Measurements from ENCODE around the gene PDSS2. TPM values are rescaled to one million over a fixed set of nuclear protein-coding genes. Genes with fewer than 3 reads are reported as not detected.

PDSS2 gene
- total RNA-seq, 1 experiment from 2014 or later, result 17.8 TPM

DNA sequence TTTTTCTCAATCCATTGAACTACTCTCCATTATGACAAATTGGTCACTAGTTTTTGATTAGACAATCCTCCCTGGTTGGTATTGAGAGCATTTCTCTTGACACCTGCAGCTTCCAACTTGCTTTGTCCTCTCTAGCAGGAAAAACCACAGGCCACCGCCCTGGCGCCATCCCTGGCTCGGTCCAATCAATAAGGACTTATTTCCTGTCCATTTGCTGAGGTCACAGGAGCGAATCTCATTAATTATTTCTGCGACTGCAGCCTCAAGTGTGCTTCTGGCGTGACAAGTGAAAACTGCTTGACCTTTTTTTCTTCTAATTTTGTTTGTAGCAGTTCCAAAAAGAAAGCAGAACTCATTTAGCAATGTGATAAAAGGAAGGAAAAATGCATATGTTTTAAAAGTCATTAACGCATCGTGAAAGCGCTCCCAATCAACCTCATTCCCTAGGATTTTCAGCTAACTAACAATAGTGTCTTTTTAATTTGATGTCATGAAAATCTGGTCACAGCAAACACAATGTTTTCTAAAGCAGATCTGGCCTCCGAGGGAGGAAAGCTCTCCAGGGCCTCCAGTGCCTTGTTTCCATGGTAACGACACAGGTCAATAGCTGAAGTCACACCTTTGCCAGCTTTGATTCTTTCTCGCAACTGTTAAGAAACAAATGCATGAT, 305.1 kb downstream of the PDSS2 start:
- no peak overlapping the region for H3K27ac ChIP-seq
- no peaks in the 10 kb centered on the region for H3K27me3 ChIP-seq (ENCODE audit: insufficient read depth, low read depth)
- no peak for TF ChIP-seq EZH2 (IDR thresholded peaks at IDR 0.05; ENCODE audit: low read depth)
- TF ChIP-seq, protein P1, sequence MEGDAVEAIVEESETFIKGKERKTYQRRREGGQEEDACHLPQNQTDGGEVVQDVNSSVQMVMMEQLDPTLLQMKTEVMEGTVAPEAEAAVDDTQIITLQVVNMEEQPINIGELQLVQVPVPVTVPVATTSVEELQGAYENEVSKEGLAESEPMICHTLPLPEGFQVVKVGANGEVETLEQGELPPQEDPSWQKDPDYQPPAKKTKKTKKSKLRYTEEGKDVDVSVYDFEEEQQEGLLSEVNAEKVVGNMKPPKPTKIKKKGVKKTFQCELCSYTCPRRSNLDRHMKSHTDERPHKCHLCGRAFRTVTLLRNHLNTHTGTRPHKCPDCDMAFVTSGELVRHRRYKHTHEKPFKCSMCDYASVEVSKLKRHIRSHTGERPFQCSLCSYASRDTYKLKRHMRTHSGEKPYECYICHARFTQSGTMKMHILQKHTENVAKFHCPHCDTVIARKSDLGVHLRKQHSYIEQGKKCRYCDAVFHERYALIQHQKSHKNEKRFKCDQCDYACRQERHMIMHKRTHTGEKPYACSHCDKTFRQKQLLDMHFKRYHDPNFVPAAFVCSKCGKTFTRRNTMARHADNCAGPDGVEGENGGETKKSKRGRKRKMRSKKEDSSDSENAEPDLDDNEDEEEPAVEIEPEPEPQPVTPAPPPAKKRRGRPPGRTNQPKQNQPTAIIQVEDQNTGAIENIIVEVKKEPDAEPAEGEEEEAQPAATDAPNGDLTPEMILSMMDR (conservative IDR thresholded peaks at IDR 0.05), result no peak
- H3K9me2 ChIP-seq (ENCODE audit: insufficient read depth), result no peaks in the 10 kb centered on the region
- no peaks in the 10 kb centered on the region for H3K36me3 ChIP-seq (ENCODE audit: low read depth)
- no peaks in the 10 kb centered on the region for H3K79me2 ChIP-seq (ENCODE audit: low read depth)
- POLR2A ChIA-PET (ENCODE audit: unreplicated experiment), result no interaction called here
- H2AFZ ChIP-seq, result no peak overlapping the region
- H3K4me3 ChIP-seq, result no peak overlapping the region
- no peaks in the 10 kb centered on the region for H4K20me1 ChIP-seq (ENCODE audit: insufficient read depth)
- H3F3A ChIP-seq (ENCODE audit: insufficient read depth, low read depth), result no peaks in the 10 kb centered on the region
- no TSS peak for BruUV-seq (replicated peaks)
- intact Hi-C loops (cut with micrococcal nuclease; ENCODE audit: unreplicated experiment), result no loop called here
- H3K4me1 ChIP-seq (replicated peaks; ENCODE audit: insufficient read depth), result no peaks in the 10 kb centered on the region
- H3K9me3 ChIP-seq (ENCODE audit: insufficient read depth, low read depth), result no peaks in the 10 kb centered on the region
- CTCF ChIA-PET, result no interaction called here
- H3K4me2 ChIP-seq, result no peak overlapping the region
- no peak for DNase-seq

DNA sequence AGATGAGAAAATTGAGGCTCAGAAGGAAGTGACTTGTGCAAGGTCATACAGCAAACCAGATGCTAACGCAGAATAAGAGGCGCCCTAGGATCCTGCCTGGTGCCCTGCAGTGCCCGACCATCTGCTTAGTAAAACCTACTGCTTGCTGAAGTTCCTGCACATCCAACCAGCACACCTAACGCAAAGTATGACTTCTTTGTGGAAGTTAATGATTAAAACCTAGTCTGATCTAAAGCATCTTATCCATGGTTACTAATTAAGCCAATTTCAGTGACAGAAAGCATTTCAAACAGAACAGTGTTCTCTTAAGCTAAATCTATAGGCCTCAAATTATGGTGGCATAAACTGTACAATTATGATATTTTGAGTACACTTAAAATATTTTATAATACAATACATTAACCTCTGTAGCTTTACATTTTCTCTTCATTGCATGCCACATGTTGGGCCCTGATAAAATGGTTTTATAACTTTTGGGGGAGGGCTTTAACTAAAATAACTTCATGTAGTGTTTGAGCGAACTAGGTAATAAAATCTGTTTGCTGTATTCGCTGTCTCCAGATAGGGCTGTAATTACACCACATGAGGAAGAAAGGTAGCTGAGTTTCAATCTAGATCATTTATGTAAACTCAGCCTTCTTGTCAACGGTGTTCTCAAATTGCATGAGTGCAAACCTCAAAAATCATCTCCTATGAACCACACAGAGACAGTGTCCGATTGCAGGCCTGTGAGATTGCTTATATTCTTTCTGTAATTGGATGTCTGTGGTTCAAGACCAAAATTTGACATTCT, 306.5 kb downstream of the PDSS2 start:
- DNase-seq, result no peak
- ChIA-PET POLR2A (ENCODE audit: unreplicated experiment) (no interaction called here), CTCF (no interaction called here)
- Histone ChIP-seq H3K79me2 (ENCODE audit: low read depth) (no peaks in the 10 kb centered on the region), H3K4me2 (no peak overlapping the region), H3K4me1 (replicated peaks; ENCODE audit: insufficient read depth) (no peaks in the 10 kb centered on the region), H3K27me3 (ENCODE audit: insufficient read depth, low read depth) (no peaks in the 10 kb centered on the region), H3K9me2 (ENCODE audit: insufficient read depth) (no peaks in the 10 kb centered on the region), H3K36me3 (ENCODE audit: low read depth) (no peaks in the 10 kb centered on the region), H3F3A (ENCODE audit: insufficient read depth, low read depth) (no peaks in the 10 kb centered on the region), H4K20me1 (ENCODE audit: insufficient read depth) (no peaks in the 10 kb centered on the region), H2AFZ (no peak overlapping the region), H3K4me3 (no peak overlapping the region), H3K27ac (no peak overlapping the region), H3K9me3 (ENCODE audit: insufficient read depth, low read depth) (no peaks in the 10 kb centered on the region)
- BruUV-seq (replicated peaks), result no TSS peak
- intact Hi-C loops (cut with micrococcal nuclease; ENCODE audit: unreplicated experiment), result no loop called here
- TF ChIP-seq EZH2 (IDR thresholded peaks at IDR 0.05; ENCODE audit: low read depth), result no peak
- TF ChIP-seq, protein P1 (conservative IDR thresholded peaks at IDR 0.05), result no peak

DNA sequence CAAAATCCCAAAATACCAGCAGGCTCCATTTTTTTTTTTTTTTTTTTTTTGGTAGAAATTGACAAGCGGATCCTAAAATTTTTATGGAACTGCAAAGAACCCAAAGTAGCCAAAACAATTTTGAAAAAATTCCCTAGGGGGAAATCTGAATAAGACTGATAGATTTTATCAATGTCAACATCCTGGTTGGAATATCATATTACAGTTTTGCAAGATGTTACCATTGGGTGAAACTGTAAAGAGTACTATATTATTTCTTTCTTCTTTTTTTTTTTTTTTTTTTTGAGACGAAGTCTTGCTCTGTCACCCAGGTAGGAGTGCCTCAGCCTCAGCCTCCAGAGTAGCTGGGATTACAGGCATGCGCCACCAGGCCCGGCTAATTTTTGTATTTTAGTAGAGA, 314.7 kb downstream of the PDSS2 start:
- Histone ChIP-seq H3K27ac (no peak overlapping the region), H3K27me3 (ENCODE audit: insufficient read depth, low read depth) (no peaks in the 10 kb centered on the region), H3K4me2 (0 out of 2 replicates have a peak overlapping the region, but pooled peaks have one; percentile 5), H3K9me2 (ENCODE audit: insufficient read depth) (no peaks in the 10 kb centered on the region), H3K36me3 (ENCODE audit: low read depth) (no peaks in the 10 kb centered on the region), H3K4me1 (replicated peaks; ENCODE audit: insufficient read depth) (peaks cover 12% of the 10 kb centered on the region), H3K79me2 (ENCODE audit: low read depth) (no peaks in the 10 kb centered on the region), H2AFZ (no peak overlapping the region), H4K20me1 (ENCODE audit: insufficient read depth) (no peaks in the 10 kb centered on the region), H3F3A (ENCODE audit: insufficient read depth, low read depth) (peaks cover 6% of the 10 kb centered on the region), H3K4me3 (no peak overlapping the region), H3K9me3 (ENCODE audit: insufficient read depth, low read depth) (no peaks in the 10 kb centered on the region)
- CTCF ChIA-PET, result no interaction called here
- no TSS peak for BruUV-seq (replicated peaks)
- POLR2A ChIA-PET (ENCODE audit: unreplicated experiment), result interaction anchor here (0.6 kb wide), 1 partner anchor 241 kb away, joined by 12 read pairs; no protein-coding TSS in a partner anchor
- peak; percentile 14 to 69 for DNase-seq
- TF ChIP-seq EZH2 (IDR thresholded peaks at IDR 0.05; ENCODE audit: low read depth), result no peak
- TF ChIP-seq, protein P1 (conservative IDR thresholded peaks at IDR 0.05), result no peak
- intact Hi-C loops (cut with micrococcal nuclease; ENCODE audit: unreplicated experiment), result loop anchor here (5.0 kb wide), 1 partner anchor 313 kb away; the partner anchor contains the start of gene PDSS2
